Astrocyte of the spinal cord (primary cell): ENCODE results near the gene STX10.

Experiments used
- DNase-seq: peaks from one replicate; pipeline ENCODE4 v3.0.0; 2011; ENCODE audit warnings: low read depth, low spot score
- H3K4me3 ChIP-seq: 2 replicates; pipeline ENCODE4 v1.5.1; 2011; ENCODE audit warnings: low read depth, mild to moderate bottlenecking, low read length, moderate library complexity
- CTCF ChIP-seq: IDR thresholded peaks from 2 replicates; pipeline ENCODE4 v1.5.1; 2012; ENCODE audit warnings: low read depth, mild to moderate bottlenecking, low read length, inconsistent platforms
- in situ Hi-C: cut with HindIII; loops from 2 replicates; pipeline ENCODE4 v1.10.0; 2017; ENCODE audit warnings: low sequenced_read_pairs

The STX10 gene

GRCh38 chr19:13127811-13128575, 22.2 kb downstream of the STX10 start:
- no peak for TF ChIP-seq CTCF
- H3K4me3 ChIP-seq, result no peak overlapping the region
- no peak for DNase-seq
- in situ Hi-C loops, result no loop called here

- in situ Hi-C loops, result no loop called here
- TF ChIP-seq CTCF, result no peak
- H3K4me3 ChIP-seq, result no peak overlapping the region
- DNase-seq, result no peak
These were observed 23.1 kb downstream of the STX10 start for GRCh38 chr19:13127051-13127450.

- H3K4me3 ChIP-seq, result no peak overlapping the region
- in situ Hi-C loops, result no loop called here
- DNase-seq, result no peak
- no peak for TF ChIP-seq CTCF
These were observed 26.9 kb downstream of the STX10 start for GRCh38 chr19:13122980-13123957.

- DNase-seq, result no peak
- in situ Hi-C loops, result no loop called here
- TF ChIP-seq CTCF, result no peak
- H3K4me3 ChIP-seq, result no peak overlapping the region
These were observed 27.8 kb downstream of the STX10 start for GRCh38 chr19:13122275-13122878.

- in situ Hi-C loops, result no loop called here
- H3K4me3 ChIP-seq, result no peak overlapping the region
- no peak for TF ChIP-seq CTCF
- DNase-seq, result no peak
These were observed 28.5 kb downstream of the STX10 start for GRCh38 chr19:13121551-13122274.

- no peak for TF ChIP-seq CTCF
- H3K4me3 ChIP-seq, result no peak overlapping the region
- peak; percentile 72 for DNase-seq
- in situ Hi-C loops, result no loop called here
These were observed 29.4 kb downstream of the STX10 start for GRCh38 chr19:13120817-13121216.
